Neural progenitor cell (in vitro differentiated cells): ENCODE results near the gene ADGRD1. TPM values are rescaled to one million over a fixed set of nuclear protein-coding genes. Genes with fewer than 3 reads are reported as not detected.

Source experiments
- DNase-seq: peaks from one replicate; pipeline ENCODE4 v3.0.0-alpha.2; 2016; ENCODE audit warnings: low spot score
- H2AFZ ChIP-seq: fragments of 200-600 bp; sonication (generic); replicated peaks from 2 replicates; pipeline ENCODE4 v1.6.1; 2016; ENCODE audit warnings: antibody characterized with exemption
- H3F3A ChIP-seq: fragments of 200-600 bp; sonication (generic); 2 replicates; pipeline ENCODE4 v1.6.1; 2016; ENCODE audit warnings: antibody characterized with exemption, low read depth
- H3K27ac ChIP-seq: fragments of 200-600 bp; sonication (generic); 2 replicates; pipeline ENCODE4 v1.5.1; 2016; ENCODE audit warnings: mild to moderate bottlenecking
- H3K27me3 ChIP-seq: fragments of 200-600 bp; sonication (generic); 2 replicates; pipeline ENCODE4 v1.6.1; 2016; ENCODE audit warnings: mild to moderate bottlenecking, moderate library complexity
- H3K36me3 ChIP-seq: fragments of 200-600 bp; sonication (generic); 2 replicates; pipeline ENCODE4 v1.5.1; 2016
- H3K4me1 ChIP-seq: fragments of 200-600 bp; sonication (generic); 2 replicates; pipeline ENCODE4 v1.6.1; 2016; ENCODE audit warnings: mixed run types
- H3K4me2 ChIP-seq: fragments of 200-600 bp; sonication (generic); 2 replicates; pipeline ENCODE4 v1.6.1; 2016
- H3K4me3 ChIP-seq: fragments of 200-600 bp; sonication (generic); 2 replicates; pipeline ENCODE4 v1.5.1; 2016
- H3K79me2 ChIP-seq: fragments of 200-600 bp; sonication (generic); 2 replicates; pipeline ENCODE4 v1.6.1; 2016; ENCODE audit warnings: low read depth
- H3K9ac ChIP-seq: fragments of 200-600 bp; sonication (generic); 2 replicates; pipeline ENCODE4 v1.6.1; 2016
- H3K9me3 ChIP-seq: fragments of 200-600 bp; sonication (generic); 2 replicates; pipeline ENCODE4 v1.5.1; 2016; ENCODE audit warnings: low read depth
- H4K20me1 ChIP-seq: fragments of 200-600 bp; sonication (generic); 2 replicates; pipeline ENCODE4 v1.6.1; 2016; ENCODE audit warnings: low read depth
- H3K27ac Mint-ChIP-seq: 3 replicates; pipeline ENCODE4 v1.8.0; 2021; ENCODE audit warnings: mixed read lengths
- H3K27me3 Mint-ChIP-seq: 2 replicates; pipeline ENCODE4 v1.8.0; 2022; ENCODE audit warnings: low read depth, mild to moderate bottlenecking, inconsistent platforms, moderate library complexity, mixed read lengths; ENCODE audit not compliant: insufficient read depth
- H3K36me3 Mint-ChIP-seq: 3 replicates; pipeline ENCODE4 v1.8.0; 2021; ENCODE audit warnings: mixed read lengths
- H3K4me1 Mint-ChIP-seq: 3 replicates; pipeline ENCODE4 v1.8.0; 2021; ENCODE audit warnings: mixed read lengths
- H3K4me3 Mint-ChIP-seq: 3 replicates; pipeline ENCODE4 v1.8.0; 2021; ENCODE audit warnings: mild to moderate bottlenecking, moderate library complexity, mixed read lengths
- H3K9me3 Mint-ChIP-seq: 3 replicates; pipeline ENCODE4 v1.8.0; 2020; ENCODE audit warnings: mixed read lengths
- EZH2 ChIP-seq: fragments of 200-600 bp; sonication (generic); IDR thresholded peaks from 2 replicates; pipeline ENCODE4 v1.6.1; 2017; ENCODE audit warnings: antibody characterized with exemption, mild to moderate bottlenecking, moderate library complexity
- EZH2phosphoT487 ChIP-seq: fragments of 200-600 bp; sonication (generic); IDR thresholded peaks from 2 replicates; pipeline ENCODE4 v1.6.1; 2017; ENCODE audit warnings: antibody characterized with exemption
- total RNA-seq: library from RNA; depleted of rRNA; stranded (reverse); fragments of >200 nt; gene quantifications from 2 replicates; pipeline ENCODE4 v1.2.3, GENCODE V29; 2015; ENCODE audit warnings: low replicate concordance
- TF ChIP-seq, protein P1 (sequence below): fragments of 200-600 bp; sonication (generic); IDR thresholded peaks from 2 replicates; pipeline ENCODE4 v1.5.1; 2017; ENCODE audit warnings: antibody characterized with exemption, mild to moderate bottlenecking

ADGRD1 gene
- total RNA-seq, 1 donor from 2014 or later: not detected

DNA sequence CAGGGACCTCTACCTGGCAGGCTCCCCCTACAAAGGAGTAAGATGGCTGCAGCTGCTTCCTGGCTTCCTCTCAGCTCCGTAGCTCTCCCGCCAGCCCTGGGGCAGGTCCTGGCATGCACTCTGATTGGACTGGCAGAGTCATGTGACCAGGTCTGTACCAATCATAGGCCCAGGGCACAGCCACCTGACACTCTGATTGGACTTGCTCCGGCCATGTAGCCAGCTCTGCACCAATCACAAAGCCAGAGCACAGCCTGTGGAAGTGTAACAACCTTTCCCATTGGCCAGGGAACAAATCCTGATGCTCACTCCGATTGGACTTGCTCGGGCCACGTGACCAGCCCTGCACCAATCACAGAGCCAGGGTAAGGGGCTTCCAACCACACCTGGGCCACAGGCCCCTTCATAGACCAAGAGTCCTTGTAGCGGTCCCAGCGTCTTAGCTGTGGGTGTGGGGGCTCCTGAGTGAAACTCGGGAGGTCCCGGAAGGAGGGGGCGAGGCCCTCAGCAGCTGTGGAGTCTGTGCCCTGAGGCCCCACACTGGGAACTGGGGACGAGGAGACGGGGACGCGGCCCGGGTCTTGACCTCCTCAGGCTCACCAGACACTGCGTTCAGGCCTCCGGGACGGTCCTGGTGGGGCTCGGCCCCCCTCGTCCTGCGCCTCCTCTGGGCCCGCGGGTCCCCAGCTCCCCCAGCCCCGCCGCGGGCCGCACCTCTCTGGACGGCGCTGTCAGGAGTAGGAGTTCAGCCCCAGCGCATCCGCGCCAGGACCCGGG is 210.6 kb downstream of the ADGRD1 start:
- Histone ChIP-seq H3K9ac (no peak overlapping the region), H3F3A (no peaks in the 10 kb centered on the region), H3K4me1 (no peaks in the 10 kb centered on the region), H3K27me3 (no peaks in the 10 kb centered on the region), H4K20me1 (no peaks in the 10 kb centered on the region), H2AFZ (no peak overlapping the region), H3K4me3 (no peak overlapping the region), H3K36me3 (no peaks in the 10 kb centered on the region), H3K79me2 (no peaks in the 10 kb centered on the region), H3K27ac (no peak overlapping the region), H3K4me2 (no peak overlapping the region), H3K9me3 (no peaks in the 10 kb centered on the region)
- Mint-ChIP-seq H3K27me3 (no peaks in the 10 kb centered on the region), H3K36me3 (no peaks in the 10 kb centered on the region), H3K27ac (no peak overlapping the region), H3K4me3 (no peak overlapping the region), H3K4me1 (no peaks in the 10 kb centered on the region), H3K9me3 (no peaks in the 10 kb centered on the region)
- TF ChIP-seq EZH2 (no peak), EZH2phosphoT487 (no peak)
- TF ChIP-seq, protein P1, sequence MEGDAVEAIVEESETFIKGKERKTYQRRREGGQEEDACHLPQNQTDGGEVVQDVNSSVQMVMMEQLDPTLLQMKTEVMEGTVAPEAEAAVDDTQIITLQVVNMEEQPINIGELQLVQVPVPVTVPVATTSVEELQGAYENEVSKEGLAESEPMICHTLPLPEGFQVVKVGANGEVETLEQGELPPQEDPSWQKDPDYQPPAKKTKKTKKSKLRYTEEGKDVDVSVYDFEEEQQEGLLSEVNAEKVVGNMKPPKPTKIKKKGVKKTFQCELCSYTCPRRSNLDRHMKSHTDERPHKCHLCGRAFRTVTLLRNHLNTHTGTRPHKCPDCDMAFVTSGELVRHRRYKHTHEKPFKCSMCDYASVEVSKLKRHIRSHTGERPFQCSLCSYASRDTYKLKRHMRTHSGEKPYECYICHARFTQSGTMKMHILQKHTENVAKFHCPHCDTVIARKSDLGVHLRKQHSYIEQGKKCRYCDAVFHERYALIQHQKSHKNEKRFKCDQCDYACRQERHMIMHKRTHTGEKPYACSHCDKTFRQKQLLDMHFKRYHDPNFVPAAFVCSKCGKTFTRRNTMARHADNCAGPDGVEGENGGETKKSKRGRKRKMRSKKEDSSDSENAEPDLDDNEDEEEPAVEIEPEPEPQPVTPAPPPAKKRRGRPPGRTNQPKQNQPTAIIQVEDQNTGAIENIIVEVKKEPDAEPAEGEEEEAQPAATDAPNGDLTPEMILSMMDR: no peak
- no peak for DNase-seq

DNA sequence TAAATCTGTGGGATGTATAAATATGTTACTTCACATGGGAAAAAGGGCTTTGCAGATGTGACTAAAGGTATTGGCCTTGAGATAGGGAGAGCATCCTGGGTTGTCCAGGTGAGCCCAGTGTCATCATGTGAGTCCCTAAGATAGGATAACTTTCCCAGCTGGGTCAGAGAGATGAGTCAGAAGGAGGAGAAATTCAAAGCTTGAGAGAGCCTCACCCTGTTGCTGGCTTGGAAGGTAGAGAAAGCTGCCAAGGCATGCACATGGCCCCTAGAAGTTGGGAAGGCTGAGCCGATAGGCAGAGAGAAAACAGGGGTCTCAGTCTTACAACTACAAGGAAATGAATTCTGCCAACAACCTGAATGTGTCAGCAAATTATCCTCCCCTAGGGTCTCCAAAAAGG is 213.0 kb downstream of the ADGRD1 start:
- no peak overlapping the region for H3K4me3 Mint-ChIP-seq
- H3K79me2 ChIP-seq: no peaks in the 10 kb centered on the region
- H3K4me1 Mint-ChIP-seq: no peaks in the 10 kb centered on the region
- no peaks in the 10 kb centered on the region for H3K36me3 ChIP-seq
- H2AFZ ChIP-seq: no peak overlapping the region
- no peaks in the 10 kb centered on the region for H3K36me3 Mint-ChIP-seq
- no peaks in the 10 kb centered on the region for H3K9me3 Mint-ChIP-seq
- H3F3A ChIP-seq: no peaks in the 10 kb centered on the region
- no peak for TF ChIP-seq EZH2phosphoT487
- TF ChIP-seq, protein P1: no peak
- no peaks in the 10 kb centered on the region for H3K27me3 Mint-ChIP-seq
- no peak overlapping the region for H3K27ac ChIP-seq
- no peak overlapping the region for H3K9ac ChIP-seq
- H3K27ac Mint-ChIP-seq: no peak overlapping the region
- no peak for DNase-seq
- H3K4me1 ChIP-seq: no peaks in the 10 kb centered on the region
- H3K4me3 ChIP-seq: no peak overlapping the region
- H3K4me2 ChIP-seq: no peak overlapping the region
- H4K20me1 ChIP-seq: no peaks in the 10 kb centered on the region
- H3K9me3 ChIP-seq: no peaks in the 10 kb centered on the region
- no peaks in the 10 kb centered on the region for H3K27me3 ChIP-seq

DNA sequence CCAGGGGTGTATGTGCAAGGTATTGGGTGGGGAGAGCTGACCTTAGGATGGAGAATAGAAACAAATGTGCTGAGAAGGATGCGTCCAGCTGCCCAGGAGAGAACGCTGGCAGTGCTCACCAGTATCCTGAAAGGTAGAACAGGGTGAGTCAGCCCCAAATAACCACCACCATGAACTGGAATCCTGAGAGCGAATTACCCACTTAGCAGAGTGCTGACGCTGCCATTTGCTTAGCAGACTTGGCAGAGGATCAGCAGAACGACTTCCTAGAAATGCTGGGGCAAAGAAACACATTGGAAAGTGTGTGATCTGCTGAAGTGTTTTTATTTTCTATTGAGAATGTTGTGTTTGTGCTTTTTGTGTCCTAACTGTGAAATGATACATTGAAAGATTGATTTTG is 213.6 kb downstream of the ADGRD1 start:
- H3F3A ChIP-seq: no peaks in the 10 kb centered on the region
- no peaks in the 10 kb centered on the region for H3K9me3 ChIP-seq
- H3K27ac ChIP-seq: no peak overlapping the region
- H3K27me3 ChIP-seq: no peaks in the 10 kb centered on the region
- H3K36me3 ChIP-seq: no peaks in the 10 kb centered on the region
- no peak overlapping the region for H3K4me3 ChIP-seq
- H3K27ac Mint-ChIP-seq: no peak overlapping the region
- no peaks in the 10 kb centered on the region for H3K36me3 Mint-ChIP-seq
- no peaks in the 10 kb centered on the region for H4K20me1 ChIP-seq
- H2AFZ ChIP-seq: no peak overlapping the region
- H3K27me3 Mint-ChIP-seq: no peaks in the 10 kb centered on the region
- no peak for DNase-seq
- TF ChIP-seq, protein P1: no peak
- TF ChIP-seq EZH2 (no peak), EZH2phosphoT487 (no peak)
- H3K4me2 ChIP-seq: no peak overlapping the region
- H3K4me3 Mint-ChIP-seq: no peak overlapping the region
- H3K79me2 ChIP-seq: no peaks in the 10 kb centered on the region
- no peaks in the 10 kb centered on the region for H3K4me1 ChIP-seq
- no peaks in the 10 kb centered on the region for H3K9me3 Mint-ChIP-seq
- no peaks in the 10 kb centered on the region for H3K4me1 Mint-ChIP-seq
- no peak overlapping the region for H3K9ac ChIP-seq
